IMR-90 (cell line): ENCODE measurements around the gene RAC2. TPM values are rescaled to one million over a fixed set of nuclear protein-coding genes. Genes with fewer than 3 reads are reported as not detected.
A peak's percentile ranks its signal among the peaks of the same experiment; 100 is the strongest.

Source experiments
- ATAC-seq: fragments of 200-7000 bp; cut with Tn5 transposase; 2 replicates; pipeline ENCODE4 v1.9.1; 2020; ENCODE audit warnings: low read depth, mild to moderate bottlenecking, moderate library complexity
- BruUV-seq: library from RNA; stranded (reverse); fragments of 400-500 nt; replicated peaks from 2 replicates; lab custom pipeline; 2021; lab: Mats Ljungman, UMichigan
- CTCF ChIA-PET: fragments of 300-600 bp; formaldehyde crosslinking; extraction: SDS; loops from one replicate; lab custom pipeline; 2021; ENCODE audit warnings: antibody characterized with exemption; lab: Yijun Ruan, JAX
- POLR2A ChIA-PET: fragments of 300-600 bp; sonication (Branson Sonifier 250); formaldehyde crosslinking; loops from one replicate; lab custom pipeline; 2022; ENCODE audit warnings: antibody characterized with exemption; ENCODE audit not compliant: unreplicated experiment; lab: Charles Lee
- DNase-seq: peaks from one replicate; pipeline ENCODE4 v3.0.0; 2013
- H2AFZ ChIP-seq: replicated peaks from 2 replicates; pipeline ENCODE3; 2013; ENCODE audit warnings: low read length, mild to moderate bottlenecking; ENCODE audit not compliant: poor library complexity
- H2AK5ac ChIP-seq: 2 replicates; pipeline ENCODE4 v1.6.1; 2013; ENCODE audit warnings: low read depth, low read length, inconsistent platforms
- H2AK9ac ChIP-seq: replicated peaks from 2 replicates; pipeline ENCODE3; 2013; ENCODE audit warnings: mild to moderate bottlenecking, low read depth, low read length, moderate library complexity; ENCODE audit not compliant: poor library complexity
- H2BK120ac ChIP-seq: 2 replicates; pipeline ENCODE4 v1.6.1; 2013; ENCODE audit warnings: low read depth, low read length, inconsistent platforms
- H2BK15ac ChIP-seq: 3 replicates; pipeline ENCODE4 v1.6.1; 2013; ENCODE audit warnings: low read depth, low read length, inconsistent platforms
- H2BK20ac ChIP-seq: 2 replicates; pipeline ENCODE4 v1.6.1; 2013; ENCODE audit warnings: low read depth, mild to moderate bottlenecking, inconsistent platforms, low read length, moderate library complexity
- H2BK5ac ChIP-seq: 2 replicates; pipeline ENCODE4 v1.6.1; 2013; ENCODE audit warnings: mild to moderate bottlenecking, low read depth, low read length, inconsistent platforms; ENCODE audit not compliant: poor library complexity, severe bottlenecking
- H3K14ac ChIP-seq: replicated peaks from 2 replicates; pipeline ENCODE4 v1.6.1; 2013; ENCODE audit warnings: low read depth, low read length, inconsistent platforms
- H3K18ac ChIP-seq: 2 replicates; pipeline ENCODE4 v1.6.1; 2013; ENCODE audit warnings: low read depth, low read length, control low read depth
- H3K23ac ChIP-seq: 2 replicates; pipeline ENCODE4 v1.6.1; 2013; ENCODE audit warnings: low read depth, low read length, inconsistent platforms
- H3K27ac ChIP-seq: 2 replicates; pipeline ENCODE4 v1.5.1; 2013; ENCODE audit warnings: mild to moderate bottlenecking, control low read depth, low read length; ENCODE audit not compliant: insufficient read depth
- H3K27me3 ChIP-seq: 2 replicates; pipeline ENCODE4 v1.6.1; 2013; ENCODE audit warnings: low read length; ENCODE audit not compliant: control insufficient read depth, insufficient read depth
- H3K36me3 ChIP-seq: 2 replicates; pipeline ENCODE4 v1.6.1; 2013; ENCODE audit warnings: low read length, mixed read lengths; ENCODE audit not compliant: control insufficient read depth, insufficient read depth
- H3K4ac ChIP-seq: 2 replicates; pipeline ENCODE4 v1.6.1; 2013; ENCODE audit warnings: low read depth, low read length, inconsistent platforms
- H3K4me1 ChIP-seq: 2 replicates; pipeline ENCODE4 v1.6.1; 2013; ENCODE audit warnings: low read length, mixed read lengths; ENCODE audit not compliant: control insufficient read depth, insufficient read depth
- H3K4me2 ChIP-seq: 2 replicates; pipeline ENCODE4 v1.6.1; 2013; ENCODE audit warnings: low read depth, mild to moderate bottlenecking, control low read depth, low read length, moderate library complexity
- H3K4me3 ChIP-seq: 2 replicates; pipeline ENCODE4 v1.5.1; 2013; ENCODE audit warnings: low read depth, mild to moderate bottlenecking, control low read depth, low read length, moderate library complexity; ENCODE audit not compliant: insufficient read depth
- H3K56ac ChIP-seq: 2 replicates; pipeline ENCODE4 v1.6.1; 2013; ENCODE audit warnings: low read length, inconsistent platforms; ENCODE audit not compliant: insufficient read depth; ENCODE audit errors: extremely low read depth
- H3K79me1 ChIP-seq, 2 experiments: 2 replicates each; pipeline ENCODE4 v1.6.1; 2013; ENCODE audit warnings: low read length in 2 of 2, inconsistent platforms in 1 of 2, low read depth in 1 of 2
- H3K9ac ChIP-seq: 2 replicates; pipeline ENCODE4 v1.6.1; 2013; ENCODE audit warnings: low read depth, low read length, control low read depth
- H3K9me1 ChIP-seq: 2 replicates; pipeline ENCODE4 v1.6.1; 2013; ENCODE audit warnings: low read length, inconsistent platforms; ENCODE audit not compliant: insufficient read depth
- H3K9me3 ChIP-seq: 2 replicates; pipeline ENCODE4 v1.6.1; 2013; ENCODE audit warnings: low read length; ENCODE audit not compliant: control insufficient read depth, insufficient read depth
- H4K20me1 ChIP-seq: 2 replicates; pipeline ENCODE4 v1.6.1; 2013; ENCODE audit warnings: low read length, inconsistent platforms; ENCODE audit not compliant: insufficient read depth
- H4K5ac ChIP-seq: 2 replicates; pipeline ENCODE4 v1.6.1; 2013; ENCODE audit warnings: mild to moderate bottlenecking, low read depth, low read length, control low read depth
- H4K8ac ChIP-seq, 2 experiments: 2 replicates each; pipeline ENCODE4 v1.6.1; 2013; ENCODE audit warnings: low read depth in 2 of 2, low read length in 2 of 2, control low read depth in 1 of 2, inconsistent platforms in 1 of 2
- H4K91ac ChIP-seq: 2 replicates; pipeline ENCODE4 v1.6.1; 2013; ENCODE audit warnings: low read depth, low read length, inconsistent platforms; ENCODE audit not compliant: insufficient read depth
- BHLHE40 ChIP-seq: fragments of 150-350 bp; IDR thresholded peaks from 2 replicates; pipeline ENCODE4 v1.6.1; 2016; ENCODE audit warnings: mild to moderate bottlenecking, low read depth, low read length
- CEBPB ChIP-seq: IDR thresholded peaks from 2 replicates; pipeline ENCODE4 v1.6.1; 2012; ENCODE audit warnings: low read depth, low read length, improper control_type of control experiment
- FOS ChIP-seq: fragments of 150-350 bp; IDR thresholded peaks from 2 replicates; pipeline ENCODE4 v1.6.1; 2016; ENCODE audit warnings: low read depth, low read length
- MAFK ChIP-seq: IDR thresholded peaks from 2 replicates; pipeline ENCODE4 v1.6.1; 2012; ENCODE audit warnings: low read depth, low read length, improper control_type of control experiment
- MAZ ChIP-seq: IDR thresholded peaks from 2 replicates; pipeline ENCODE4 v1.6.1; 2012; ENCODE audit warnings: low read depth, mild to moderate bottlenecking, low read length, improper control_type of control experiment, moderate library complexity, borderline replicate concordance
- MXI1 ChIP-seq: IDR thresholded peaks from 2 replicates; pipeline ENCODE4 v1.6.1; 2012; ENCODE audit warnings: low read depth, mild to moderate bottlenecking, low read length, moderate library complexity, borderline replicate concordance
- NFE2L2 ChIP-seq: fragments of 150-350 bp; IDR thresholded peaks from 2 replicates; pipeline ENCODE4 v1.6.1; 2016; ENCODE audit warnings: low read depth, mild to moderate bottlenecking, low read length
- POLR2A ChIP-seq: IDR thresholded peaks from 2 replicates; pipeline ENCODE4 v1.6.1; 2012; ENCODE audit warnings: mild to moderate bottlenecking, low read depth, low read length
- RAD21 ChIP-seq: IDR thresholded peaks from 2 replicates; pipeline ENCODE4 v1.6.1; 2012; ENCODE audit warnings: low read length, improper control_type of control experiment
- RCOR1 ChIP-seq: IDR thresholded peaks from 2 replicates; pipeline ENCODE4 v1.6.1; 2012; ENCODE audit warnings: mild to moderate bottlenecking, low read length, improper control_type of control experiment; ENCODE audit not compliant: insufficient replicate concordance
- RFX5 ChIP-seq: IDR thresholded peaks from 2 replicates; pipeline ENCODE4 v1.8.0; 2012; ENCODE audit warnings: low read depth, mild to moderate bottlenecking, low read length, moderate library complexity
- SMC3 ChIP-seq: fragments of 150-350 bp; IDR thresholded peaks from 2 replicates; pipeline ENCODE4 v1.6.1; 2016; ENCODE audit warnings: low read depth, mild to moderate bottlenecking, antibody characterized with exemption, low read length, moderate library complexity
- USF2 ChIP-seq: fragments of 150-350 bp; IDR thresholded peaks from 2 replicates; pipeline ENCODE4 v1.6.1; 2017; ENCODE audit warnings: mild to moderate bottlenecking, antibody characterized with exemption, low read length, low read depth
- dilution Hi-C: fragments of 300-500 bp; cut with HindIII; formaldehyde crosslinking; loops from one replicate; pipeline ENCODE4 v1.14.3; 2018; ENCODE audit warnings: low sequenced_read_pairs; ENCODE audit not compliant: unreplicated experiment
- in situ Hi-C: fragments of 300-500 bp; cut with MboI; formaldehyde crosslinking; loops from 3 replicates; pipeline ENCODE4 v1.14.3; 2019; ENCODE audit warnings: low sequenced_read_pairs, inconsistent platforms, mixed read lengths
- intact Hi-C: fragments of 100-400 bp; cut with micrococcal nuclease; formaldehyde crosslinking; loops from 2 replicates; pipeline ENCODE4 v1.10.0; 2022
- polyA plus RNA-seq, 3 experiments: library from polyadenylated mRNA; depleted of rRNA; stranded (reverse); fragments of >200 nt; gene quantifications; 2 replicates each; pipeline ENCODE4 v1.2.3, GENCODE V29; 2012; ENCODE audit warnings: low replicate concordance in 1 of 3
- total RNA-seq: library from RNA; depleted of rRNA; stranded (reverse); fragments of >200 nt; gene quantifications from 2 replicates; pipeline ENCODE4 v1.2.3, GENCODE V29; 2012
- TF ChIP-seq, protein P1 (sequence below): fragments of 150-350 bp; IDR thresholded peaks from 2 replicates; pipeline ENCODE4 v1.6.1; 2016; ENCODE audit warnings: low read depth, mild to moderate bottlenecking, low read length, moderate library complexity, borderline replicate concordance

Gene RAC2
- total and polyA plus RNA-seq, 2 of the 4 experiments (the other 2 are of a cell fraction) = 10.0 to 72.3 TPM

- DNase-seq (no peak), ATAC-seq (no peak)
- Histone ChIP-seq H3K23ac (no peak overlapping the region), H3K56ac (no peak overlapping the region), H3K4me2 (no peak overlapping the region), H3K14ac (no peak overlapping the region), H3K9ac (no peak overlapping the region), H2BK5ac (no peak overlapping the region), H4K5ac (no peak overlapping the region), H3K4me3 (no peak overlapping the region), H2BK120ac (no peak overlapping the region), H2BK20ac (no peak overlapping the region), H2AFZ (no peak overlapping the region), H3K36me3 (no peaks in the 10 kb centered on the region), H2AK9ac (peak overlapping the region; percentile 38), H4K91ac (no peak overlapping the region), H2AK5ac (no peak overlapping the region), H3K9me1 (no peaks in the 10 kb centered on the region), H3K9me3 (no peaks in the 10 kb centered on the region), H3K18ac (no peak overlapping the region), H2BK15ac (no peak overlapping the region), H3K27me3 (peaks cover 6% of the 10 kb centered on the region; the same call in 1 of the 2 replicates), H4K8ac (no peak overlapping the region; a peak in 1 of 4 replicates), H3K79me1 (no peaks in the 10 kb centered on the region), H3K27ac (no peak overlapping the region), H3K4ac (no peak overlapping the region), H4K20me1 (no peaks in the 10 kb centered on the region), H3K4me1 (peaks cover 7% of the 10 kb centered on the region)
- ChIA-PET CTCF (no interaction called here), POLR2A (no interaction called here)
- intact Hi-C loops = no loop called here
- dilution Hi-C loops = no loop called here
- in situ Hi-C loops = no loop called here
- BruUV-seq = no TSS peak
- TF ChIP-seq MAFK (no peak), FOS (no peak), CEBPB (no peak), NFE2L2 (no peak), RFX5 (no peak), USF2 (no peak), MXI1 (no peak), MAZ (no peak), RCOR1 (no peak), SMC3 (no peak), BHLHE40 (no peak), RAD21 (no peak), POLR2A (no peak)
- TF ChIP-seq, protein P1, sequence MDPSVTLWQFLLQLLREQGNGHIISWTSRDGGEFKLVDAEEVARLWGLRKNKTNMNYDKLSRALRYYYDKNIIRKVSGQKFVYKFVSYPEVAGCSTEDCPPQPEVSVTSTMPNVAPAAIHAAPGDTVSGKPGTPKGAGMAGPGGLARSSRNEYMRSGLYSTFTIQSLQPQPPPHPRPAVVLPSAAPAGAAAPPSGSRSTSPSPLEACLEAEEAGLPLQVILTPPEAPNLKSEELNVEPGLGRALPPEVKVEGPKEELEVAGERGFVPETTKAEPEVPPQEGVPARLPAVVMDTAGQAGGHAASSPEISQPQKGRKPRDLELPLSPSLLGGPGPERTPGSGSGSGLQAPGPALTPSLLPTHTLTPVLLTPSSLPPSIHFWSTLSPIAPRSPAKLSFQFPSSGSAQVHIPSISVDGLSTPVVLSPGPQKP = no peak
These were observed 11.5 kb upstream of the RAC2 start for GRCh38 chr22:37255558-37256006.
